OCI-LY7 (cell line): Measurements from ENCODE around the gene ANKRD42. TPM values are rescaled to one million over a fixed set of nuclear protein-coding genes. Genes with fewer than 3 reads are reported as not detected.

Experiments
- BruUV-seq: library from RNA; stranded (reverse); fragments of 400-500 nt; replicated peaks from 2 replicates; lab custom pipeline; 2021; lab: Mats Ljungman, UMichigan
- CTCF ChIA-PET: fragments of 300-600 bp; sonication (Branson Sonifier 250); formaldehyde crosslinking; loops from one replicate; lab custom pipeline; 2022; ENCODE audit warnings: antibody characterized with exemption; ENCODE audit not compliant: unreplicated experiment; lab: Charles Lee
- POLR2A ChIA-PET: fragments of 300-600 bp; sonication (Branson Sonifier 250); formaldehyde crosslinking; loops from one replicate; lab custom pipeline; 2022; ENCODE audit warnings: antibody characterized with exemption; lab: Charles Lee
- DNase-seq: peaks from one replicate; pipeline ENCODE4 v3.0.0-alpha.2; 2015; ENCODE audit warnings: low spot score
- H2AFZ ChIP-seq: fragments of 200-600 bp; sonication (generic), shearing (Covaris generic); 2 replicates; pipeline ENCODE4 v1.6.1; 2014; ENCODE audit warnings: mild to moderate bottlenecking, antibody characterized with exemption, low read length, moderate library complexity
- H3K27ac ChIP-seq: fragments of 200-600 bp; sonication (generic); 2 replicates; pipeline ENCODE4 v1.5.1; 2014; ENCODE audit warnings: mixed run types, low read depth, mild to moderate bottlenecking, moderate library complexity, low read length, inconsistent platforms; ENCODE audit not compliant: poor library complexity, severe bottlenecking
- H3K36me3 ChIP-seq: fragments of 200-600 bp; sonication (generic); 2 replicates; pipeline ENCODE4 v1.6.1; 2014; ENCODE audit warnings: mild to moderate bottlenecking, antibody characterized with exemption, low read length, moderate library complexity, mixed read lengths; ENCODE audit not compliant: insufficient read depth
- H3K4me1 ChIP-seq: fragments of 200-600 bp; sonication (generic); 2 replicates; pipeline ENCODE4 v1.5.1; 2014; ENCODE audit warnings: mild to moderate bottlenecking, low read length; ENCODE audit not compliant: insufficient read depth, poor library complexity, severe bottlenecking
- H3K4me2 ChIP-seq: fragments of 200-600 bp; sonication (generic); 2 replicates; pipeline ENCODE4 v1.6.1; 2014; ENCODE audit warnings: mild to moderate bottlenecking, low read length
- H3K4me3 ChIP-seq: fragments of 200-600 bp; sonication (generic); 2 replicates; pipeline ENCODE4 v1.5.1; 2014; ENCODE audit warnings: mild to moderate bottlenecking, low read depth, low read length; ENCODE audit not compliant: poor library complexity, severe bottlenecking
- H3K79me2 ChIP-seq: fragments of 200-600 bp; sonication (generic); 2 replicates; pipeline ENCODE4 v1.6.1; 2016; ENCODE audit warnings: low read depth, mild to moderate bottlenecking, low read length, moderate library complexity, mixed read lengths; ENCODE audit not compliant: insufficient read depth
- H3K9me2 ChIP-seq: fragments of 200-600 bp; sonication (generic); 2 replicates; pipeline ENCODE4 v1.6.1; 2016; ENCODE audit warnings: mild to moderate bottlenecking, low read length, mixed read lengths; ENCODE audit not compliant: insufficient read depth
- H3K9me3 ChIP-seq: fragments of 200-600 bp; sonication (generic); 2 replicates; pipeline ENCODE4 v1.6.1; 2014; ENCODE audit warnings: mild to moderate bottlenecking, mixed run types, low read length, mixed read lengths
- H4K20me1 ChIP-seq: fragments of 200-600 bp; sonication (generic); 2 replicates; pipeline ENCODE4 v1.6.1; 2014; ENCODE audit warnings: mild to moderate bottlenecking, antibody characterized with exemption, low read length, moderate library complexity, mixed read lengths; ENCODE audit not compliant: insufficient read depth
- EZH2phosphoT487 ChIP-seq: fragments of 200-600 bp; sonication (generic); IDR thresholded peaks from 2 replicates; pipeline ENCODE4 v1.6.1; 2018; ENCODE audit warnings: low read depth, borderline replicate concordance, mild to moderate bottlenecking, mixed run types, antibody characterized with exemption, low read length, moderate library complexity, mixed read lengths
- intact Hi-C: fragments of 100-400 bp; cut with micrococcal nuclease; formaldehyde crosslinking; loops from one replicate; pipeline ENCODE4 v1.10.0; 2022; ENCODE audit not compliant: unreplicated experiment
- total RNA-seq, 2 experiments: library from RNA; depleted of rRNA in 1 of 2; stranded (reverse); fragments of >200 nt in 1 of 2; shearing (Covaris generic) in 1 of 2; gene quantifications; 2 replicates each; pipeline ENCODE4 v1.2.3, GENCODE V29; 2014 to 2022
- TF ChIP-seq, protein P1 (sequence below): fragments of 200-600 bp; sonication (generic); conservative IDR thresholded peaks from 2 replicates; pipeline ENCODE4 v1.5.1; 2014; ENCODE audit warnings: mild to moderate bottlenecking, antibody characterized with exemption, low read length, moderate library complexity, mixed read lengths

ANKRD42 gene
- total RNA-seq, 2 experiments from 2014 or later = 2.2 to 3.3 TPM

DNA sequence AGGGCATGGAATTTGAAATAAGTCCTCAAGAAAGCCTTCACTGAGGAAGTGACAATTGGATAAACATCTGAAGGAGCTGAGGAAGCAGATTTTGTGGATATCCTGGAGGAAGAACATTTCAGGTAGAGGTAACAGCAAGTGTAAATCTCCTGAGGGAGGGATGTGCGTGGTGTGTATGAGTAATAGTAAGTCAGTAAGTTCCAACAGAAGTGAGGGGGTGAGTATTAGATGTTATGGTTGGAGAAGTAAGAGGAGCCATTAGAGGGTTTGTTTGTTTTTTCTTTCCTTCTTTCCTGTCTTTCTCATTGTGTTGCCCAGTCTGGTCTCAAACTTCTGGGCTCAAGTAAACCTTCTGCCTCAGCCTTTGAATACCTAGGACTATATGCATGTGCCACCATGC is 29.0 kb downstream of the ANKRD42 start:
- TF ChIP-seq EZH2phosphoT487 = no peak
- H3K36me3 ChIP-seq = no peaks in the 10 kb centered on the region
- no peaks in the 10 kb centered on the region for H3K79me2 ChIP-seq
- no peaks in the 10 kb centered on the region for H4K20me1 ChIP-seq
- DNase-seq = no peak
- intact Hi-C loops = no loop called here
- no peak overlapping the region for H3K4me2 ChIP-seq
- ChIA-PET POLR2A (no interaction called here), CTCF (no interaction called here)
- H3K9me2 ChIP-seq = no peaks in the 10 kb centered on the region
- no peak overlapping the region for H2AFZ ChIP-seq
- H3K27ac ChIP-seq = no peak overlapping the region
- no TSS peak for BruUV-seq
- no peaks in the 10 kb centered on the region for H3K4me1 ChIP-seq
- no peaks in the 10 kb centered on the region for H3K9me3 ChIP-seq
- no peak overlapping the region for H3K4me3 ChIP-seq

DNA sequence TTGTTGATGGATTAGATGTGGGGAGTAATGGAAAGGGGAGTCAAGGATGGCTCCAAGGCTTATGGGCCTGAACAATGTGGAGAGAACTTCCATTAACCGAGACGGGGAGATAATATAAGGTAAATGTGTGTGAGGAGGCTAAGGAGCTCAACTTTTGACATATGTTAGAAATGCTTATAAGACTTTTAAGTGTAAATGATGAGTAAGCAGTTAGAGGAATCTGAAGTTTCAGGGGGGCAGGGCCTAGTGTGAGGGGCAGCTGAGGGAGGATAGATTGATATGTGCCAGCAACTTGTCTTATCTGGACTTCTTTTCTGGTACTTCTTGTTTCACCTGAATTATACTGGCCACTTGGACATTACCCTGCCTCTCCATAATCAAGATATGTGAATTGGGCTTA is 29.9 kb downstream of the ANKRD42 start:
- POLR2A ChIA-PET = interaction anchor here (0.6 to 1.0 kb wide), 4 partner anchors 12 to 133 kb away, joined by 3 read pairs; no protein-coding TSS in a partner anchor
- no peak overlapping the region for H3K4me3 ChIP-seq
- no peaks in the 10 kb centered on the region for H3K79me2 ChIP-seq
- intact Hi-C loops = no loop called here
- CTCF ChIA-PET = no interaction called here
- no peak overlapping the region for H3K4me2 ChIP-seq
- no peaks in the 10 kb centered on the region for H3K9me3 ChIP-seq
- TF ChIP-seq EZH2phosphoT487 = no peak
- TF ChIP-seq, protein P1, sequence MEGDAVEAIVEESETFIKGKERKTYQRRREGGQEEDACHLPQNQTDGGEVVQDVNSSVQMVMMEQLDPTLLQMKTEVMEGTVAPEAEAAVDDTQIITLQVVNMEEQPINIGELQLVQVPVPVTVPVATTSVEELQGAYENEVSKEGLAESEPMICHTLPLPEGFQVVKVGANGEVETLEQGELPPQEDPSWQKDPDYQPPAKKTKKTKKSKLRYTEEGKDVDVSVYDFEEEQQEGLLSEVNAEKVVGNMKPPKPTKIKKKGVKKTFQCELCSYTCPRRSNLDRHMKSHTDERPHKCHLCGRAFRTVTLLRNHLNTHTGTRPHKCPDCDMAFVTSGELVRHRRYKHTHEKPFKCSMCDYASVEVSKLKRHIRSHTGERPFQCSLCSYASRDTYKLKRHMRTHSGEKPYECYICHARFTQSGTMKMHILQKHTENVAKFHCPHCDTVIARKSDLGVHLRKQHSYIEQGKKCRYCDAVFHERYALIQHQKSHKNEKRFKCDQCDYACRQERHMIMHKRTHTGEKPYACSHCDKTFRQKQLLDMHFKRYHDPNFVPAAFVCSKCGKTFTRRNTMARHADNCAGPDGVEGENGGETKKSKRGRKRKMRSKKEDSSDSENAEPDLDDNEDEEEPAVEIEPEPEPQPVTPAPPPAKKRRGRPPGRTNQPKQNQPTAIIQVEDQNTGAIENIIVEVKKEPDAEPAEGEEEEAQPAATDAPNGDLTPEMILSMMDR = no peak
- H3K4me1 ChIP-seq = no peaks in the 10 kb centered on the region
- H3K36me3 ChIP-seq = no peaks in the 10 kb centered on the region
- no TSS peak for BruUV-seq
- no peaks in the 10 kb centered on the region for H3K9me2 ChIP-seq
- no peak overlapping the region for H2AFZ ChIP-seq
- no peaks in the 10 kb centered on the region for H4K20me1 ChIP-seq
- no peak for DNase-seq
- no peak overlapping the region for H3K27ac ChIP-seq

DNA sequence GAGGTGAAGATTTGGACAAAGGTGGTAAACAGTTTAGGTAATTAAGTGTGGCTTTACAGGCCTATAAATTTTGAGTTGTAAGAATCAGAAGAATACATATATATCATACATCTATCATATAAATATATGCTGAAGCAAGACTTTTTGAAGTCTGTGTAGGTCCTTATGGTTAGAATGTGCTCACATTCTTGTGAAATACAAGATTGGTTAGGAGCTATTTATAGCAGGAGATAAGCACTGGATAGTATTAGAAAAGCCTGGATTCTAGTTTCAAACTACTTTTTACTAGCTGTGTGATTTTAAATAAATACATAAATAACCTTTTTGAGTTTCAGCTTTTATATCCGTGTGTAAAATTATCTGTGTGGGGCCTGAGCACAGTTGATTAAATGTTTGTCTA is 42.3 kb downstream of the ANKRD42 start:
- CTCF ChIA-PET = interaction anchor here (0.8 kb wide), 1 partner anchor 14 kb away, joined by 3 read pairs; no protein-coding TSS in a partner anchor
- Histone ChIP-seq H3K79me2 (no peaks in the 10 kb centered on the region), H2AFZ (no peak overlapping the region), H3K4me1 (no peaks in the 10 kb centered on the region), H4K20me1 (no peaks in the 10 kb centered on the region), H3K4me2 (no peak overlapping the region), H3K9me3 (no peaks in the 10 kb centered on the region), H3K9me2 (no peaks in the 10 kb centered on the region; the same call in 1 of the 2 replicates), H3K27ac (no peak overlapping the region), H3K4me3 (no peak overlapping the region), H3K36me3 (no peaks in the 10 kb centered on the region)
- TF ChIP-seq, protein P1 = no peak
- no peak for TF ChIP-seq EZH2phosphoT487
- intact Hi-C loops = no loop called here
- BruUV-seq = no TSS peak
- POLR2A ChIA-PET = interaction anchor here (0.5 to 1.6 kb wide), 4 partner anchors 10 to 315 kb away, joined by 3 to 6 read pairs (median 4); no protein-coding TSS in a partner anchor
- DNase-seq = no peak
